Small intestine (tissue), 7 donors: ENCODE measurements around the gene ALOX5AP. TPM values are rescaled to one million over a fixed set of nuclear protein-coding genes. Genes with fewer than 3 reads are reported as not detected.

Experiments
- DNase-seq, 2 donors: peaks; one replicate each; pipeline versions ENCODE4 v3.0.0 to v3.0.0-alpha.2; 2013
- FAIRE-seq: peaks from 2 replicates; lab custom pipeline; 2012; peaks lifted over from hg19 to GRCh38; lab: Jason Lieb, UNC
- H3K27ac ChIP-seq, 3 donors: one replicate each; pipeline ENCODE4 v1.5.1; 2013; ENCODE audit warnings: low read length in 2 of 3, mild to moderate bottlenecking in 2 of 3, control low read depth in 1 of 3, inconsistent platforms in 1 of 3, low read depth in 1 of 3, moderate library complexity in 1 of 3
- H3K27me3 ChIP-seq, 3 donors: one replicate each; pipeline ENCODE4 v1.6.1; 2013; ENCODE audit warnings: low read length in 3 of 3, inconsistent platforms in 1 of 3; ENCODE audit not compliant: control insufficient read depth in 3 of 3, insufficient read depth in 3 of 3
- H3K36me3 ChIP-seq, 3 donors: one replicate each; pipeline ENCODE4 v1.6.1; 2013; ENCODE audit warnings: low read length in 3 of 3, inconsistent platforms in 1 of 3, low read depth in 1 of 3, mild to moderate bottlenecking in 1 of 3, moderate library complexity in 1 of 3; ENCODE audit not compliant: control insufficient read depth in 3 of 3, insufficient read depth in 2 of 3
- H3K4me1 ChIP-seq, 3 donors: one replicate each; pipeline ENCODE4 v1.6.1; 2013; ENCODE audit warnings: low read length in 2 of 3, inconsistent platforms in 1 of 3, low read depth in 1 of 3, mild to moderate bottlenecking in 1 of 3, moderate library complexity in 1 of 3; ENCODE audit not compliant: control insufficient read depth in 3 of 3, insufficient read depth in 2 of 3
- H3K4me3 ChIP-seq, 3 donors: one replicate each; pipeline ENCODE4 v1.5.1; 2013; ENCODE audit warnings: low read length in 3 of 3, control low read depth in 1 of 3, inconsistent platforms in 1 of 3, low read depth in 1 of 3, mild to moderate bottlenecking in 1 of 3, moderate library complexity in 1 of 3
- H3K9me3 ChIP-seq, 2 donors: one replicate each; pipeline ENCODE4 v1.6.1; 2013; ENCODE audit warnings: low read depth in 1 of 2, low read length in 1 of 2; ENCODE audit not compliant: control insufficient read depth in 2 of 2, insufficient read depth in 1 of 2
- WGBS, 3 donors: extraction: QIAGEN DNeasy Blood & Tissue Kit; methylation state at CpG; one replicate each; pipeline ENCODE4 v1.1.7; 2013; 5-methylcytosine and 5-hydroxymethylcytosine counted together
- polyA plus RNA-seq, 4 donors: library from polyadenylated mRNA; stranded (reverse) in 3 of 4; unstranded in 1 of 4; fragments of 200-250 nt in 3 of 4; fragments of 120-200 nt in 1 of 4; gene quantifications; one replicate each; pipeline versions ENCODE4 v1.2.1 to v1.2.3, GENCODE V29; 2013
- donor health status: healthy with polysubstance abuse.
- donor health status: control.
- donor health status: control.
- donor health status: Bipolar disorder and iron deficiency.
- donor health status: healthy.

Gene ALOX5AP
- polyA plus RNA-seq, 4 donors: 5.5 to 36.1 (median 16.5) TPM

GRCh38 chr13:30738526-30739236 lies 3.3 kb downstream of the ALOX5AP start:
- no peaks in the 10 kb centered on the region for H3K27me3 ChIP-seq
- FAIRE-seq (no peak), DNase-seq (no peak)
- H3K36me3 ChIP-seq: no peaks in the 10 kb centered on the region
- 83 to 89% (median 88%) methylated on average over 9 of the region's 9 CpGs for WGBS, 3 donors
- no peaks in the 10 kb centered on the region for H3K9me3 ChIP-seq
- peak overlapping the region in 1 of 3 donors; percentile 12 for H3K27ac ChIP-seq
- peaks cover 11 to 17% (median 12%) of the 10 kb centered on the region in 3 donors for H3K4me1 ChIP-seq
- H3K4me3 ChIP-seq: no peak overlapping the region

GRCh38 chr13:30739237-30739528 lies 3.8 kb downstream of the ALOX5AP start:
- peaks cover 14 to 22% (median 17%) of the 10 kb centered on the region in 3 donors for H3K4me1 ChIP-seq
- no peak overlapping the region for H3K4me3 ChIP-seq
- no peaks in the 10 kb centered on the region for H3K9me3 ChIP-seq
- DNase-seq: no peak
- 92 to 97% (median 93%) methylated on average over 2 of the region's 2 CpGs for WGBS, 3 donors
- no peak overlapping the region for H3K27ac ChIP-seq
- H3K36me3 ChIP-seq: no peaks in the 10 kb centered on the region
- H3K27me3 ChIP-seq: no peaks in the 10 kb centered on the region
- no peak for FAIRE-seq

- WGBS, 3 donors: 30 to 33% (median 32%) methylated on average over 14 of the region's 14 CpGs
- Histone ChIP-seq H3K27me3 (no peaks in the 10 kb centered on the region), H3K4me3 (peak overlapping the region in 1 of 3 donors; percentile 20), H3K36me3 (no peaks in the 10 kb centered on the region), H3K27ac (peak overlapping the region in 2 of 3 donors; percentile 50 to 88), H3K4me1 (peaks cover 22 to 29% (median 24%) of the 10 kb centered on the region in 3 donors), H3K9me3 (no peaks in the 10 kb centered on the region)
- DNase-seq (peak; percentile 24 to 77), FAIRE-seq (no peak)
These were observed 4.7 kb downstream of the ALOX5AP start for GRCh38 chr13:30739761-30740642.

- FAIRE-seq (no peak), DNase-seq (no peak)
- Histone ChIP-seq H3K4me1 (peaks cover 29 to 49% (median 36%) of the 10 kb centered on the region in 3 donors), H3K9me3 (no peaks in the 10 kb centered on the region), H3K4me3 (no peak overlapping the region), H3K36me3 (no peaks in the 10 kb centered on the region), H3K27me3 (no peaks in the 10 kb centered on the region), H3K27ac (peak overlapping the region in 2 of 3 donors; percentile 58 to 94)
- 90 to 95% (median 93%) methylated on average over 6 of the region's 6 CpGs for WGBS, 3 donors
These were observed 7.6 kb downstream of the ALOX5AP start for GRCh38 chr13:30742901-30743300.

- no peaks in the 10 kb centered on the region for H3K36me3 ChIP-seq
- no peaks in the 10 kb centered on the region for H3K27me3 ChIP-seq
- DNase-seq (peak; percentile 65 to 87), FAIRE-seq (no peak)
- H3K4me1 ChIP-seq: peaks cover 29 to 49% (median 35%) of the 10 kb centered on the region in 3 donors
- H3K4me3 ChIP-seq: no peak overlapping the region
- H3K9me3 ChIP-seq: no peaks in the 10 kb centered on the region
- peak overlapping the region; percentile 62 to 94 (median 91) for H3K27ac ChIP-seq
- 31 to 52% (median 46%) methylated on average over 4 of the region's 4 CpGs for WGBS, 3 donors
These were observed 8.1 kb downstream of the ALOX5AP start for GRCh38 chr13:30743319-30744055.

- Histone ChIP-seq H3K4me3 (no peak overlapping the region), H3K27me3 (no peaks in the 10 kb centered on the region), H3K36me3 (no peaks in the 10 kb centered on the region), H3K27ac (peak overlapping the region; percentile 62 to 94 (median 91)), H3K4me1 (peaks cover 29 to 49% (median 32%) of the 10 kb centered on the region in 3 donors), H3K9me3 (no peaks in the 10 kb centered on the region)
- DNase-seq (peak; percentile 41 to 90), FAIRE-seq (no peak)
- 48 to 58% (median 51%) methylated on average over 7 of the region's 7 CpGs for WGBS, 3 donors
These were observed 8.8 kb downstream of the ALOX5AP start for GRCh38 chr13:30744056-30744680.

- FAIRE-seq: no peak
- H3K4me1 ChIP-seq: peaks cover 31 to 50% (median 33%) of the 10 kb centered on the region in 3 donors
- no peaks in the 10 kb centered on the region for H3K36me3 ChIP-seq
- H3K9me3 ChIP-seq: no peaks in the 10 kb centered on the region
- H3K4me3 ChIP-seq: no peak overlapping the region
- no peaks in the 10 kb centered on the region for H3K27me3 ChIP-seq
- DNase-seq: peak; percentile 39 to 41
- H3K27ac ChIP-seq: peak overlapping the region; percentile 27 to 94 (median 62)
- 67 to 81% (median 74%) methylated on average over 4 of the region's 4 CpGs for WGBS, 3 donors
These were observed 9.3 kb downstream of the ALOX5AP start for GRCh38 chr13:30744681-30745077.
